ENCODE measurements around the gene RNF4.

Gene RNF4

DNA sequence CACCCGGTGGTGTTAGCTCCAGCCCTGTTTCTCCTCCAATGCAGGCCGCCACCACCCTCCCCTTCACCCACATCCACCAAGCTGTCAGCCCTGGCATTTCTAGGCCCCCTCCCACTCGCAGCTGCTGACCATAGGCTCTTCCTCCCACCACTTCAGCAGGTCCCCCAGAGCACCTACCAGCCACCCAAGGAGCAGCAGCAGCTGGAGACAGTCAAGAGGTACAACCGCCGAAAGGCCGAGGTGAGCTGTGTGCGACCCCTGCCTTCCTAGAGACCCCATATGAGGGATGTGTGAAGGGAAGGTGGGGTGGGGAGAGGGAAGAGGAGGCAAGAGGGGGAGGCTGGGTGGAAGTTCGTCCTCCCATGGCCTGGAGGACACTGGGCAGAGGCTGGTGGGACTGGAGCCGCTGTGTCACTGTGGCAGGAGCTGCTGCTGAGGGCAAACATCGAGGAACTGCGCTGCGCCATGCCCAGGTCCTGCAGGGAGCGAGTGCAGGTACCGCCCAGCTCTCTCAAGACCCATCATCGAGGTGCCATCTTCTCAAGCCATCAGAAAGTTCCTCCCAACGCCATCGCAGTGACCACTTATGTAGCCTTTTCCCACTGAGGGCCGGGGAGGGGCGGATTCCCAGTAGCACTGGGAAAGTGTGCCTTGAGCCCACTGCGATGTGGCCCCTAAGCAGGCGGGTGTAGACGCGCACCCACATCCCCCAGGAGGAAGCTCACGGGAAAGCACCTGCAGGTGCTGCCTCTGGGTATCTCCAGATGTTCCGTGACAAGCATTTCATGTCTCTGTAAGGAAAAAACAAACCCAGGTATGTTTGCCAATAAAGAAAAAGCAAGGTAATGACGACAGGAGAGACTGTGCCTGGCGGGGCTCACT is 19.2 kb upstream of the RNF4 start:
- TF ChIP-seq, protein P1, sequence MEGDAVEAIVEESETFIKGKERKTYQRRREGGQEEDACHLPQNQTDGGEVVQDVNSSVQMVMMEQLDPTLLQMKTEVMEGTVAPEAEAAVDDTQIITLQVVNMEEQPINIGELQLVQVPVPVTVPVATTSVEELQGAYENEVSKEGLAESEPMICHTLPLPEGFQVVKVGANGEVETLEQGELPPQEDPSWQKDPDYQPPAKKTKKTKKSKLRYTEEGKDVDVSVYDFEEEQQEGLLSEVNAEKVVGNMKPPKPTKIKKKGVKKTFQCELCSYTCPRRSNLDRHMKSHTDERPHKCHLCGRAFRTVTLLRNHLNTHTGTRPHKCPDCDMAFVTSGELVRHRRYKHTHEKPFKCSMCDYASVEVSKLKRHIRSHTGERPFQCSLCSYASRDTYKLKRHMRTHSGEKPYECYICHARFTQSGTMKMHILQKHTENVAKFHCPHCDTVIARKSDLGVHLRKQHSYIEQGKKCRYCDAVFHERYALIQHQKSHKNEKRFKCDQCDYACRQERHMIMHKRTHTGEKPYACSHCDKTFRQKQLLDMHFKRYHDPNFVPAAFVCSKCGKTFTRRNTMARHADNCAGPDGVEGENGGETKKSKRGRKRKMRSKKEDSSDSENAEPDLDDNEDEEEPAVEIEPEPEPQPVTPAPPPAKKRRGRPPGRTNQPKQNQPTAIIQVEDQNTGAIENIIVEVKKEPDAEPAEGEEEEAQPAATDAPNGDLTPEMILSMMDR (IDR thresholded peaks at IDR 0.05; ENCODE audit: extremely low read depth, insufficient read depth, missing control alignments) = no peak
- DNase-seq (ENCODE audit: low spot score) = no peak
- in situ Hi-C loops (cut with MboI; ENCODE audit: low pct_unique_long_range_greater_than_20kb, low sequenced_read_pairs, unreplicated experiment) = no loop called here

DNA sequence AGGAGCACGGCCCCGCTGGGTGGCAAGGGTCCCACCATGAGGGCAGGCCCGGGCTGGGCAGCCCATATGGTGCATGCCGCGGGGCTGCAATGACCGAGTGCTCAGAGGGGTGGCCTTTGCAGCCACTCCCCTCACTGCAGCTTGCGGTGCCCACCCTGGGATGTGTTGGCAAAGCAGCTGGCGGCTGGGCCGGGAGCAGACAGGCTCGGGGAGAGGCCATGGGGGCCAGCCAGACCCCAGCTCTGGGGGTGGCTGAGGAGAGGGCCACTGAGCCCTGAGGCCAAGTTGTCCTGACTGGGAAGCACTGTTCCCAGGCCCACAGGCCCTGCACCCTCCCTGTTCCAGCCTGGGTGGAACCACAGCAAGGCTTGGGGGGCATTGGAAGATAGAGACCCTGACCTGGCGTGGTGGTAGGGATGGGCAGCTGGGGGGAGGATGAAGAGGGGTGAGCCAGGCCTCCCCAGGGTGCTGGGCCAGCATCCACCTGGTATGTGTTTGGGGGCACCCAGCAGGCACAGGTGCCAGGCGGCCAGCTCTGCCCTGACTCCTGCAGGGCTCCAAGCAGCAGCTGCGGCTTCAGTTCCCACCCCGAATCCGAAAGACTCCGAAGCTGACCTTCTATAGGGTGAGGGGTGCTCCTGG is 18.4 kb upstream of the RNF4 start:
- DNase-seq (ENCODE audit: low spot score) = no peak
- in situ Hi-C loops (cut with MboI; ENCODE audit: low pct_unique_long_range_greater_than_20kb, low sequenced_read_pairs, unreplicated experiment) = no loop called here
- TF ChIP-seq, protein P1 (IDR thresholded peaks at IDR 0.05; ENCODE audit: extremely low read depth, insufficient read depth, missing control alignments) = no peak

DNA sequence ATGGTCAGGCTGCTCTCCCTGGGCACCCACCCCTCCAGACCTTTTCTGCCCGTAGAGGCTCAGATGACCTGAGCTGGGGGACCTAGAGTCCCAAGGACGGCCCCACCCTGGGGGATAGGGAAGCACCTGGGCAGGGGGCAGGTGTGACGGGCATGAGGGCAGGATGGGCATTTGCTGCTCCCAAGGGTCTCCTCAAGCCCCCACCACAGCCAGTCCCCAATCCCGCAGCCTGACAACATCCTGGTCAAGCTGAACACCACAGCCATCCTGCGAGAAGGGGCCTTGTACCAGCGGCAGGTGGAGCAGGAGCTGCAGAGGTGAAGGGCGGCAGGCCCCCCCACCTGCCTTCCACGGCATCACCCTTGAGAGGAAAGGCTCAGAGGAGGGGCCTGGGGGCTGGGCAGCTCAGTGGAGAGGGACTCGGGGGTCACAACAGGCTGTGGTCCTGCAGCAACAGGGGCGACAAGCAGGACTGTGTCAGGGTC is 17.8 kb upstream of the RNF4 start:
- TF ChIP-seq, protein P1 (IDR thresholded peaks at IDR 0.05; ENCODE audit: extremely low read depth, insufficient read depth, missing control alignments) = no peak
- no peak for DNase-seq (ENCODE audit: low spot score)
- in situ Hi-C loops (cut with MboI; ENCODE audit: low pct_unique_long_range_greater_than_20kb, low sequenced_read_pairs, unreplicated experiment) = no loop called here

DNA sequence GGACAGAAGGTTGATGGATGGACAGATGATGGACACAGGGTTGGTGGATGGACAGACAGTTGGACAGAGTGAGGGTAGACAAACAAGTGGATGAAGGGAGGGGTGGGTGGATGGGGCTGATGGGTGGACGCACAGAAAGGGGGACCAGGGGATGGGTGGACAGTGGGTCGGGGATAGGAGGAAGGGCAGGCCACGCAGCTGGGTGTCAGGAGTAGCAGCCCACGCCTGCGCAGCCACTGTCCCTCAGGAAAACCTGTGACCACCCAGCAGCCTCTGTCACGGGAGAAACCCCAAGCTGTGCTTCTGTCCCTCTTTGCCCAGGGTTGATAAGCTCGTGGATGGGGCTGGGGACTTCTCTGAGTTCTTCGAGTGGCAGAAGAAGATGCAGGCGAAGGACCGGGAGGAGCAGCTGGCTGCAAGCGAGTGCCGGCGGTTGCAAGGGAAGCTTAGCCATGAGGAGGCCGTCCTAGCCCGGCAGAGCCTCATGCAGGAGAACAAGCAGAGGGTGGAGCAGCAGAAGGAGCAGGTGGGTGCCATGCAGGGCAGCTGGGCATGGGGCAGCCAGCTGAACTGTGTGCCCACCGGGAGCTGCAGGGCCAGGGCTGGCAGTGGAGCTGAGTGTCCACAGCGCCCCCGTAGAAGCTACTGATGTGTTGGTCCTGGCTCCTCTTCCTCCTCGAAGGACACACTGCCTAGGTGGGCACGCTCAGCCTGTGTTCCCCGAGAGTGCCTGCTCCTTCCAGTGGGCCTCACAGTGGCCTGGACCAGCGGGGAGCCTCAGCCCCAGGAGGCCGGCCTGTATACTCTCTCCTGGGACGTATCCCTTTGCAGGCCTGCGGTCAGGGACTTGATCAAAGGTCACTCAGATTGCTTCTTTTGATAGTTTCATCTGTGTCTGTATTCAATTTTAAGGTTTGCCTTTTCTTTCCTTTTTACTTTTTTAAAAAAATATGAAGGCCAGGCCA is 16.8 kb upstream of the RNF4 start:
- in situ Hi-C loops (cut with MboI; ENCODE audit: low pct_unique_long_range_greater_than_20kb, low sequenced_read_pairs, unreplicated experiment) = no loop called here
- no peak for DNase-seq (ENCODE audit: low spot score)
- TF ChIP-seq, protein P1 (IDR thresholded peaks at IDR 0.05; ENCODE audit: extremely low read depth, insufficient read depth, missing control alignments) = no peak

DNA sequence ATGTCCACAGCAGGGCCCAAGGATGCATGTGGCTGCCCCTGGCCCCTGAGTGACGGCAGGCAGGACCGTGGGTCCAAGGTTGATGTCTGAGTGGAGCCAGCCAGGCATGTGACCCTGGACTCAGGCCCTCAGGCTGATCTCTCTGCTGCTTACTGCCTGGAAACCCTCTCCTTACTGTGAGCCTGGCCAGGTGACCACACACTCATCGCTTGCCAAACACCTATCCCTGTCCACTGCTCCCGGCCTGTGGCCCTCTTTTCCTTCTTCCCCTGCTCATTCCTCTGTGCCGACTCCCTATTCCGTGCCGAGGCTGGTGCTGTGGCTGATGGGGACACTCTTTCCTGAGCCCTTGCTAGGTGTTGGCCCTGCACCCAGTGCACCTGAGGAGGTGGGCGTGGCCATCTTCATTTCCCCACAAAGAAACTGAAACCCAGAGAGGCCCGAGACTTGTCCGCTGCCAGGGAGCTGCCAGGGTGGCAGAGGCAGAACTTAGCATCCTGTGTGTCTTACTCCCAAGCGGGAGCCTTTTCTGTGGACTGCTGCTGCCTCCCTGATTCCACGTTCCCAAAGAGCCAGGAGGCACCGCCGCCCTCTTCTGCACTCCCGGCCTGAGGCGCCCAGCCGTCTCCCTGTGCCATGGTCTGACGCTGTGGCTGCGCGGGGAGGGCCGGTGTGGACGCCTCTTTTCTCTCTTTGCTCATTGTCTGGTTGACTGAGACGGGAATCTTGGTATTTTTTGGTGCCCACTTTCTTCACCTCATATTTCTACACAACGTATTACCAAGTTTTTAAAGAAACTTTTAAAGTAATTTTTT is 11.2 kb upstream of the RNF4 start:
- no peak for DNase-seq (ENCODE audit: low spot score)
- TF ChIP-seq, protein P1 (IDR thresholded peaks at IDR 0.05; ENCODE audit: extremely low read depth, insufficient read depth, missing control alignments) = no peak

More for the DNA sequence above, 11.2 kb upstream of the RNF4 start:
- in situ Hi-C loops (cut with MboI; ENCODE audit: low pct_unique_long_range_greater_than_20kb, low sequenced_read_pairs, unreplicated experiment) = no loop called here

Data from GM13977 (cell line).